HEK293 (cell line): ENCODE measurements around the gene MESP2.

ENCODE experiments used
- EGR2 ChIP-seq: fragments of 450-650 bp; formaldehyde crosslinking; IDR thresholded peaks from 2 replicates; pipeline ENCODE4 v1.5.1; 2016; ENCODE audit warnings: low read depth, missing biosample characterization, missing genetic modification characterization
- ELK4 ChIP-seq: IDR thresholded peaks from 2 replicates; pipeline ENCODE4 v1.6.1; 2011; ENCODE audit warnings: mild to moderate bottlenecking, low read depth, low read length, borderline replicate concordance
- IKZF3 ChIP-seq: fragments of 450-650 bp; IDR thresholded peaks from 2 replicates; pipeline ENCODE4 v1.5.0; 2018; ENCODE audit warnings: missing biosample characterization, mild to moderate bottlenecking, missing genetic modification characterization, moderate library complexity
- MYNN ChIP-seq: fragments of 450-650 bp; formaldehyde crosslinking; IDR thresholded peaks from 2 replicates; pipeline ENCODE4 v1.5.1; 2016; ENCODE audit warnings: missing biosample characterization, missing genetic modification characterization, borderline replicate concordance
- PATZ1 ChIP-seq: fragments of 450-650 bp; formaldehyde crosslinking; IDR thresholded peaks from 2 replicates; pipeline ENCODE4 v1.5.1; 2016; ENCODE audit warnings: missing biosample characterization, missing genetic modification characterization
- PRDM4 ChIP-seq: fragments of 450-650 bp; formaldehyde crosslinking; IDR thresholded peaks from 2 replicates; pipeline ENCODE4 v1.5.1; 2017; ENCODE audit warnings: missing biosample characterization, missing genetic modification characterization
- ZBTB10 ChIP-seq: fragments of 450-650 bp; formaldehyde crosslinking; IDR thresholded peaks from 2 replicates; pipeline ENCODE4 v1.5.1; 2016; ENCODE audit warnings: missing biosample characterization, missing genetic modification characterization
- ZFP3 ChIP-seq: fragments of 450-650 bp; formaldehyde crosslinking; IDR thresholded peaks from 2 replicates; pipeline ENCODE4 v1.5.1; 2016; ENCODE audit warnings: low read depth, missing biosample characterization, missing genetic modification characterization
- ZNF175 ChIP-seq: fragments of 450-650 bp; formaldehyde crosslinking; IDR thresholded peaks from 2 replicates; pipeline ENCODE4 v1.5.1; 2016; ENCODE audit warnings: missing biosample characterization, missing genetic modification characterization

- TF ChIP-seq ZBTB10 (tag by site-specific recombination): no peak
- no peak for TF ChIP-seq PRDM4
- TF ChIP-seq PATZ1 (tag by site-specific recombination): no peak
- TF ChIP-seq IKZF3 (tag by site-specific recombination): no peak
- no peak for TF ChIP-seq ZNF175
- no peak for TF ChIP-seq EGR2 (tag by site-specific recombination)
- TF ChIP-seq MYNN (tag by site-specific recombination): no peak
- TF ChIP-seq ZFP3 (tag by site-specific recombination): no peak
- TF ChIP-seq ELK4: no peak
Observed at GRCh38 chr15:89781891-89782618, 5.9 kb downstream of the MESP2 start.
